OCI-LY7 (cell line): ENCODE data around the gene GCNT3.

Source experiments
- EZH2phosphoT487 ChIP-seq: fragments of 200-600 bp; sonication (generic); IDR thresholded peaks from 2 replicates; pipeline ENCODE4 v1.6.1; 2018; ENCODE audit warnings: low read depth, borderline replicate concordance, mild to moderate bottlenecking, mixed run types, antibody characterized with exemption, low read length, moderate library complexity, mixed read lengths
- TF ChIP-seq, protein P1 (sequence below): fragments of 200-600 bp; sonication (generic); conservative IDR thresholded peaks from 2 replicates; pipeline ENCODE4 v1.5.1; 2014; ENCODE audit warnings: mild to moderate bottlenecking, antibody characterized with exemption, low read length, moderate library complexity, mixed read lengths

GRCh38 chr15:59649603-59650002 is 38.0 kb downstream of the GCNT3 start:
- TF ChIP-seq, protein P1, sequence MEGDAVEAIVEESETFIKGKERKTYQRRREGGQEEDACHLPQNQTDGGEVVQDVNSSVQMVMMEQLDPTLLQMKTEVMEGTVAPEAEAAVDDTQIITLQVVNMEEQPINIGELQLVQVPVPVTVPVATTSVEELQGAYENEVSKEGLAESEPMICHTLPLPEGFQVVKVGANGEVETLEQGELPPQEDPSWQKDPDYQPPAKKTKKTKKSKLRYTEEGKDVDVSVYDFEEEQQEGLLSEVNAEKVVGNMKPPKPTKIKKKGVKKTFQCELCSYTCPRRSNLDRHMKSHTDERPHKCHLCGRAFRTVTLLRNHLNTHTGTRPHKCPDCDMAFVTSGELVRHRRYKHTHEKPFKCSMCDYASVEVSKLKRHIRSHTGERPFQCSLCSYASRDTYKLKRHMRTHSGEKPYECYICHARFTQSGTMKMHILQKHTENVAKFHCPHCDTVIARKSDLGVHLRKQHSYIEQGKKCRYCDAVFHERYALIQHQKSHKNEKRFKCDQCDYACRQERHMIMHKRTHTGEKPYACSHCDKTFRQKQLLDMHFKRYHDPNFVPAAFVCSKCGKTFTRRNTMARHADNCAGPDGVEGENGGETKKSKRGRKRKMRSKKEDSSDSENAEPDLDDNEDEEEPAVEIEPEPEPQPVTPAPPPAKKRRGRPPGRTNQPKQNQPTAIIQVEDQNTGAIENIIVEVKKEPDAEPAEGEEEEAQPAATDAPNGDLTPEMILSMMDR, result no peak
- TF ChIP-seq EZH2phosphoT487, result no peak
